OCI-LY1 (cell line): Measurements from ENCODE around the gene FDX2.

Source experiments
- EZH2 ChIP-seq: fragments of 200-600 bp; sonication (generic), shearing (Covaris generic); IDR thresholded peaks from 2 replicates; pipeline ENCODE4 v1.8.0; 2017; ENCODE audit warnings: borderline replicate concordance, mixed run types, mild to moderate bottlenecking, antibody characterized with exemption, low read length, moderate library complexity, mixed read lengths
- TF ChIP-seq, protein P1 (sequence below): fragments of 200-600 bp; sonication (generic), shearing (Covaris generic); IDR thresholded peaks from 2 replicates; pipeline ENCODE4 v1.5.1; 2017; ENCODE audit warnings: mild to moderate bottlenecking, antibody characterized with exemption, low read length, moderate library complexity, mixed read lengths

DNA sequence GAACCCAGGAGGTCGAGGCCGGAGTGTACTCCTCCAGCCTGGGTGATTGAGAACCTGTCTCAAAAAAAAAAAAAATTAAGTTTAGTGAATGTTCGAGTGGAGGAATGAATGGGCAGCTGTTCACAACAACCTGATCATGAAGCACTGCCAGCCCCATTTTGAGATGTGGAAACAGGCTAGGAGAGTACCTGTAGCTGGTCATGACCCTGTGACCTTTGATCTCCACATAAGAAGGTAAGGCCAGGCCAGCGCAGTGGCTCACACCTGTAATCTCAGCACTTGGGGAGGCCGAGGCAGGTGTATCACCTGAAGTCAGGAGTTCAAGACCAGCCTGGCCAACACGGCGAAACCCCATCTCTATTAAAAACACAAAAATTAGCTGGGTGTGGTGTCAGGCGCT is 9.9 kb upstream of the FDX2 start:
- TF ChIP-seq, protein P1, sequence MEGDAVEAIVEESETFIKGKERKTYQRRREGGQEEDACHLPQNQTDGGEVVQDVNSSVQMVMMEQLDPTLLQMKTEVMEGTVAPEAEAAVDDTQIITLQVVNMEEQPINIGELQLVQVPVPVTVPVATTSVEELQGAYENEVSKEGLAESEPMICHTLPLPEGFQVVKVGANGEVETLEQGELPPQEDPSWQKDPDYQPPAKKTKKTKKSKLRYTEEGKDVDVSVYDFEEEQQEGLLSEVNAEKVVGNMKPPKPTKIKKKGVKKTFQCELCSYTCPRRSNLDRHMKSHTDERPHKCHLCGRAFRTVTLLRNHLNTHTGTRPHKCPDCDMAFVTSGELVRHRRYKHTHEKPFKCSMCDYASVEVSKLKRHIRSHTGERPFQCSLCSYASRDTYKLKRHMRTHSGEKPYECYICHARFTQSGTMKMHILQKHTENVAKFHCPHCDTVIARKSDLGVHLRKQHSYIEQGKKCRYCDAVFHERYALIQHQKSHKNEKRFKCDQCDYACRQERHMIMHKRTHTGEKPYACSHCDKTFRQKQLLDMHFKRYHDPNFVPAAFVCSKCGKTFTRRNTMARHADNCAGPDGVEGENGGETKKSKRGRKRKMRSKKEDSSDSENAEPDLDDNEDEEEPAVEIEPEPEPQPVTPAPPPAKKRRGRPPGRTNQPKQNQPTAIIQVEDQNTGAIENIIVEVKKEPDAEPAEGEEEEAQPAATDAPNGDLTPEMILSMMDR: no peak
- TF ChIP-seq EZH2: no peak
